A549 (cell line): Measurements from ENCODE around the gene PDK3. TPM values are rescaled to one million over a fixed set of nuclear protein-coding genes. Genes with fewer than 3 reads are reported as not detected.

ENCODE experiments used
- ATAC-seq, 2 experiments: fragments of 200-7000 bp in 1 of 2; fragments of >200 bp in 1 of 2; cut with Nextera tagmentation in 1 of 2; cut with Tn5 transposase in 1 of 2; 3 replicates each; pipeline versions ENCODE4 v1.8.0 to v1.9.1; 2018 to 2020; ENCODE audit warnings: mild to moderate bottlenecking in 1 of 2, moderate library complexity in 1 of 2
- CTCF ChIA-PET: fragments of 300-600 bp; sonication (Branson Sonifier 250); formaldehyde crosslinking; extraction: SDS; loops from one replicate; lab custom pipeline; 2021; ENCODE audit warnings: antibody characterized with exemption, inconsistent platforms; lab: Yijun Ruan, JAX
- POLR2A ChIA-PET: fragments of 350-600 bp; formaldehyde crosslinking; extraction: SDS; loops from one replicate; lab custom pipeline; 2021; ENCODE audit warnings: antibody characterized with exemption, inconsistent platforms; lab: Yijun Ruan, JAX
- DNase-seq, 2 experiments: peaks; one replicate each; pipeline versions ENCODE4 v3.0.0 to v3.0.0-alpha.2; 2011 to 2016; ENCODE audit warnings: low read depth in 1 of 2, low spot score in 1 of 2
- FAIRE-seq: peaks from 2 replicates; lab custom pipeline; 2011; peaks lifted over from hg19 to GRCh38; lab: Jason Lieb, UNC
- H3K27ac ChIP-seq, 2 experiments: fragments of >200 bp; sonication (Bioruptor Twin); formaldehyde crosslinking; 3 replicates each; pipeline ENCODE4 v1.5.1; 2016 to 2017
- H3K4me1 ChIP-seq: fragments of >200 bp; sonication (Bioruptor Twin); formaldehyde crosslinking; 3 replicates; pipeline ENCODE4 v1.6.1; 2016
- H3K4me2 ChIP-seq: fragments of >200 bp; sonication (Bioruptor Twin); formaldehyde crosslinking; 3 replicates; pipeline ENCODE4 v1.6.1; 2016
- H3K4me3 ChIP-seq: fragments of >200 bp; sonication (Bioruptor Twin); formaldehyde crosslinking; 3 replicates; pipeline ENCODE4 v1.5.1; 2016
- H3K9me3 ChIP-seq: fragments of >200 bp; sonication (Bioruptor Twin); formaldehyde crosslinking; 3 replicates; pipeline ENCODE4 v1.6.1; 2016
- EHMT2 ChIP-seq: fragments of 200-600 bp; sonication (generic); IDR thresholded peaks from 2 replicates; pipeline ENCODE4 v1.6.1; 2016; ENCODE audit warnings: antibody characterized with exemption, low read depth, mild to moderate bottlenecking, moderate library complexity
- ESRRA ChIP-seq: fragments of 150-350 bp; IDR thresholded peaks from 2 replicates; pipeline ENCODE4 v1.6.1; 2014; ENCODE audit warnings: mild to moderate bottlenecking, low read length, borderline replicate concordance
- FOXS1 ChIP-seq: fragments of 250-450 bp; sonication (Bioruptor Pico); IDR thresholded peaks from 2 replicates; pipeline ENCODE4 v1.5.0; 2020; ENCODE audit warnings: mild to moderate bottlenecking, moderate library complexity
- HDAC2 ChIP-seq: fragments of 200-600 bp; sonication (generic); IDR thresholded peaks from 2 replicates; pipeline ENCODE4 v1.6.1; 2016
- HES2 ChIP-seq: fragments of >200 bp; sonication (Bioruptor Twin); formaldehyde crosslinking; IDR thresholded peaks from 2 replicates; pipeline ENCODE4 v1.6.1; 2016
- HMGXB4 ChIP-seq: fragments of 250-450 bp; sonication (Bioruptor Pico); IDR thresholded peaks from 2 replicates; pipeline ENCODE4 v1.5.0; 2021; ENCODE audit warnings: mild to moderate bottlenecking, moderate library complexity, borderline replicate concordance
- HOXB5 ChIP-seq: fragments of 250-450 bp; sonication (Bioruptor Pico); IDR thresholded peaks from 2 replicates; pipeline ENCODE4 v1.5.0; 2020; ENCODE audit warnings: mild to moderate bottlenecking, moderate library complexity
- JUNB ChIP-seq: fragments of >200 bp; sonication (Bioruptor Twin); formaldehyde crosslinking; IDR thresholded peaks from 2 replicates; pipeline ENCODE4 v1.6.1; 2016
- KDM1A ChIP-seq: fragments of 200-600 bp; sonication (generic); IDR thresholded peaks from 2 replicates; pipeline ENCODE4 v1.6.1; 2016; ENCODE audit warnings: low read depth, mild to moderate bottlenecking
- MAX ChIP-seq: IDR thresholded peaks from 2 replicates; pipeline ENCODE4 v1.6.1; 2012
- MAZ ChIP-seq: fragments of 150-350 bp; IDR thresholded peaks from 2 replicates; pipeline ENCODE4 v1.6.1; 2014; ENCODE audit warnings: antibody characterized with exemption, low read depth, low read length, borderline replicate concordance
- NFE2L2 ChIP-seq: fragments of 150-350 bp; conservative IDR thresholded peaks from 2 replicates; pipeline ENCODE4 v1.6.1; 2014; ENCODE audit warnings: low read length
- NPAS2 ChIP-seq: fragments of 250-450 bp; sonication (Bioruptor Pico); IDR thresholded peaks from 2 replicates; pipeline ENCODE4 v1.8.0; 2022; ENCODE audit warnings: mild to moderate bottlenecking, moderate library complexity, borderline replicate concordance
- NR3C1 ChIP-seq: fragments of >200 bp; sonication (Bioruptor Twin); formaldehyde crosslinking; IDR thresholded peaks from 3 replicates; pipeline ENCODE4 v1.6.1; 2017
- PBX3 ChIP-seq: IDR thresholded peaks from 2 replicates; pipeline ENCODE4 v1.6.1; 2012
- POLR2AphosphoS2 ChIP-seq: conservative IDR thresholded peaks from 2 replicates; pipeline ENCODE4 v1.6.1; 2012; ENCODE audit warnings: low read length, improper control_type of control experiment, inconsistent platforms
- RARB ChIP-seq: fragments of 250-450 bp; sonication (Bioruptor Pico); IDR thresholded peaks from 2 replicates; pipeline ENCODE4 v1.8.0; 2021; ENCODE audit warnings: mild to moderate bottlenecking, moderate library complexity
- REST ChIP-seq: fragments of 200-600 bp; sonication (generic); IDR thresholded peaks from 2 replicates; pipeline ENCODE4 v1.6.1; 2016; ENCODE audit warnings: antibody characterized with exemption, mild to moderate bottlenecking, moderate library complexity
- RNF2 ChIP-seq: fragments of 200-600 bp; sonication (generic); IDR thresholded peaks from 2 replicates; pipeline ENCODE4 v1.6.1; 2016; ENCODE audit warnings: low read depth, mild to moderate bottlenecking, antibody characterized with exemption, moderate library complexity, borderline replicate concordance
- SREBF2 ChIP-seq: fragments of 450-650 bp; IDR thresholded peaks from 2 replicates; pipeline ENCODE4 v1.6.1; 2014; ENCODE audit warnings: mild to moderate bottlenecking, moderate library complexity
- TFCP2L1 ChIP-seq: fragments of 250-450 bp; sonication (Bioruptor Pico); IDR thresholded peaks from 2 replicates; pipeline ENCODE4 v1.5.0; 2021; ENCODE audit warnings: mild to moderate bottlenecking
- ZFP36 ChIP-seq: fragments of 450-650 bp; IDR thresholded peaks from 2 replicates; pipeline ENCODE4 v1.6.1; 2014; ENCODE audit warnings: borderline replicate concordance; ENCODE audit not compliant: partially characterized antibody
- ZNF302 ChIP-seq: fragments of 250-450 bp; sonication (Bioruptor Pico); IDR thresholded peaks from 2 replicates; pipeline ENCODE4 v1.9.0; 2021; ENCODE audit warnings: inconsistent platforms, mild to moderate bottlenecking, moderate library complexity
- WGBS: methylation state at CpG from one replicate; pipeline ENCODE4 v1.1.6; 2017; ENCODE audit errors: missing lambda C conversion rate; 5-methylcytosine and 5-hydroxymethylcytosine counted together
- polyA plus RNA-seq, 4 experiments: library from polyadenylated mRNA; depleted of rRNA in 3 of 4; stranded (reverse); fragments of >200 nt; fragmentation: RNase III in 1 of 4; extraction: RNeasy Plus Mini Kit Qiagen cat#74134 plus additional on column Dnase treatment in 1 of 4; gene quantifications; 2 replicates in 3 of 4; 3 replicates in 1 of 4; pipeline ENCODE4 v1.2.3, GENCODE V29; 2011 to 2017

PDK3 gene
- polyA plus RNA-seq, 2 of the 4 experiments (the other 2 are of a cell fraction) = 5.3 to 14.1 TPM

- 42% methylated on average over 4 of the region's 4 CpGs for WGBS
These were observed 102.1 kb downstream of the PDK3 start for GRCh38 chrX:24567169-24567568.

GRCh38 chrX:24574743-24575142 is 109.7 kb downstream of the PDK3 start:
- Histone ChIP-seq H3K4me2 (no peak overlapping the region), H3K4me1 (no peaks in the 10 kb centered on the region), H3K27ac (no peak overlapping the region), H3K9me3 (no peaks in the 10 kb centered on the region), H3K4me3 (no peak overlapping the region)
- ChIA-PET CTCF (no interaction called here), POLR2A (no interaction called here)
- ATAC-seq (no peak), DNase-seq (no peak), FAIRE-seq (no peak)
- WGBS = 24% methylated on average over 4 of the region's 4 CpGs
- TF ChIP-seq HMGXB4 (CRISPR knock-in tag) = no peak
- no peak for TF ChIP-seq TFCP2L1 (CRISPR knock-in tag)
- no peak for TF ChIP-seq SREBF2
- no peak for TF ChIP-seq ZFP36
- no peak for TF ChIP-seq EHMT2
- TF ChIP-seq ESRRA = no peak
- no peak for TF ChIP-seq RNF2
- no peak for TF ChIP-seq HOXB5 (CRISPR knock-in tag)
- TF ChIP-seq HES2 = no peak
- TF ChIP-seq MAX = no peak
- no peak for TF ChIP-seq RARB
- TF ChIP-seq ZNF302 (CRISPR knock-in tag) = no peak
- TF ChIP-seq REST = no peak

More at GRCh38 chrX:24567169-24567568, 102.1 kb downstream of the PDK3 start:
- TF ChIP-seq KDM1A (no peak), NFE2L2 (no peak), NPAS2 (CRISPR knock-in tag) (no peak), REST (no peak), NR3C1 (no peak), FOXS1 (CRISPR knock-in tag) (no peak), MAZ (no peak), PBX3 (no peak), HES2 (no peak), POLR2AphosphoS2 (no peak), HDAC2 (no peak), EHMT2 (no peak), JUNB (no peak)
- H3K4me2 ChIP-seq = no peak overlapping the region
- ChIA-PET CTCF (interaction anchor here (1.4 kb wide), 1 partner anchor 11 kb away, joined by 3 read pairs; no protein-coding TSS in a partner anchor), POLR2A (no interaction called here)
- DNase-seq = no peak
- no peak overlapping the region for H3K27ac ChIP-seq
- H3K4me3 ChIP-seq = no peak overlapping the region
- no peaks in the 10 kb centered on the region for H3K4me1 ChIP-seq
- no peaks in the 10 kb centered on the region for H3K9me3 ChIP-seq
- peak; percentile 90 for FAIRE-seq
- ATAC-seq = no peak
